ENCODE measurements around the gene LRRC15. TPM values are rescaled to one million over a fixed set of nuclear protein-coding genes. Genes with fewer than 3 reads are reported as not detected.
A peak's percentile ranks its signal among the peaks of the same experiment; 100 is the strongest.

The LRRC15 gene
- total RNA-seq, 1 experiment from 2014 or later, result not detected

DNA sequence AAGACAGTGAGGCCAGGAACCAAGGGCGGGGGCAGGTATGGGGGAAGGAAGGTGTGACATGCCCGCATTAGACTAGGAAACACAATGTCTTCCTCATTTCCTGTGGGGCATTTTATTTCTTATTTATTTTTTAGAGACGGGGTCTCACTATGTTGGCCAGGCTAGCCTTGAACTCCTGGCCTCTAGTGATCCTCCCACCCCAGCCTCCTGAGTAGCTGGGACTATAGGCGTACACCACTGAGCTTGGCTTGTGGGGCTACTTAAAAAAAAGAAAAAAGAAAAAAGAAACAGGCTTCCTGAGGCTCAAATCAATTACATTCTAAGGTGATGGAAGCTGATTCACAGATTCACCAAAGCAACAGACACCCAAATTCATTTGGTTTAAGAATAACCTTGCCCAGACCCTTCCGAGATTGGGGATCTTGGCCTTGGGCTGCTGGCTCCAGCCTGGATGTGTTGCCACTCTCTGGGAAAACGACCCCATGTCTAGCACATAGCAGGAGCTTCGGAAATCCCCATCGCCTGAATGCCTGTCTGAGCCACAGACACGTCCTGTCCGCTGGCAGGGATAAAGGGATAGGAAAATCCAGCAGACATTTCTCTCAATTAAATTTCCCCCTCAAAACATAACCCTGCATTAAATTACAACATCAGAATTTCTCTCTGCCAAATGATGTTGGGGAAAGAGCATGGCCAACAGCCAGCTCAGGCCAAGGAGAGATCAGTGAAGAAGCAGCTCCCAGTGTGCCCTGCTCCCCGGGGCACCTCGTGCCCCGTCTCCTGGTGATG, 31.4 kb downstream of the LRRC15 start:
- Mint-ChIP-seq H3K9me3 (ENCODE audit: low read depth, unreplicated experiment) (no peaks in the 10 kb centered on the region), H3K4me3 (ENCODE audit: low read depth, unreplicated experiment) (no peak overlapping the region), H3K4me1 (ENCODE audit: low read depth, unreplicated experiment) (peaks cover under 1% of the 10 kb centered on the region), H3K36me3 (ENCODE audit: insufficient read depth, unreplicated experiment) (peaks cover 8% of the 10 kb centered on the region), H3K27ac (ENCODE audit: unreplicated experiment) (no peak overlapping the region), H3K27me3 (ENCODE audit: unreplicated experiment) (peaks cover 55% of the 10 kb centered on the region)
- BruUV-seq (replicated peaks), result no TSS peak
- DNase-seq, result no peak
- intact Hi-C loops (cut with micrococcal nuclease; ENCODE audit: unreplicated experiment), result loop anchor here (10.0 kb wide), 1 partner anchor 297 kb away; the partner anchor contains the start of gene TMEM44
- TF ChIP-seq CTCF (IDR thresholded peaks at IDR 0.05; ENCODE audit: unreplicated experiment), result no peak
- CTCF ChIA-PET, result no interaction called here

- no peak for TF ChIP-seq CTCF (IDR thresholded peaks at IDR 0.05; ENCODE audit: unreplicated experiment)
- Mint-ChIP-seq H3K4me3 (ENCODE audit: low read depth, unreplicated experiment) (no peak overlapping the region), H3K36me3 (ENCODE audit: insufficient read depth, unreplicated experiment) (peaks cover 12% of the 10 kb centered on the region), H3K4me1 (ENCODE audit: low read depth, unreplicated experiment) (peaks cover 9% of the 10 kb centered on the region), H3K27me3 (ENCODE audit: unreplicated experiment) (peaks cover 45% of the 10 kb centered on the region), H3K27ac (ENCODE audit: unreplicated experiment) (no peak overlapping the region), H3K9me3 (ENCODE audit: low read depth, unreplicated experiment) (no peaks in the 10 kb centered on the region)
- no TSS peak for BruUV-seq (replicated peaks)
- intact Hi-C loops (cut with micrococcal nuclease; ENCODE audit: unreplicated experiment), result loop anchor here (10.0 kb wide), 1 partner anchor 298 kb away; the partner anchor contains the start of gene TMEM44
- CTCF ChIA-PET, result interaction anchor here (0.8 to 1.0 kb wide), 2 partner anchors 21 to 206 kb away, joined by 3 to 4 read pairs; no protein-coding TSS in a partner anchor
- no peak for DNase-seq
Measured at GRCh38 chr3:194336601-194337355, 32.8 kb downstream of the LRRC15 start.

DNA sequence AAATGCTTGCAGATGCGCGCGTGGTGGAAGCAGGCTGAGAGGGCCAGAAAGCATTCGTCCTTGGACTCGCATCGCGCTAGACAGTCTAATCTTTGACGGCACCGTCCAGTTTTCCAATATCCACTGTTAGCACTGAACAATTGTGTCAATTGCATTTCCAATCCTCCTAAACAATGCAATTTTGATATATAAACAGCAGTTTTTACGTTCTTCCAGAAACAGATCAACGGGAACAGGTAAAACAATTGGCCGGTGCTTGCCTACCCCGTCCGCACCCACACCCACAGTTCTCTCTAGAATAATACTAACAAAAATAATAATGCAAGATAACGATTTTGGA, 35.6 kb downstream of the LRRC15 start:
- Mint-ChIP-seq H3K27ac (ENCODE audit: unreplicated experiment) (peak overlapping the region; percentile 26), H3K27me3 (ENCODE audit: unreplicated experiment) (peaks cover 19% of the 10 kb centered on the region), H3K36me3 (ENCODE audit: insufficient read depth, unreplicated experiment) (peaks cover 12% of the 10 kb centered on the region), H3K4me1 (ENCODE audit: low read depth, unreplicated experiment) (peaks cover 22% of the 10 kb centered on the region), H3K4me3 (ENCODE audit: low read depth, unreplicated experiment) (peak overlapping the region; percentile 82), H3K9me3 (ENCODE audit: low read depth, unreplicated experiment) (no peaks in the 10 kb centered on the region)
- CTCF ChIA-PET, result interaction anchor here (0.6 to 1.8 kb wide), 12 partner anchors 10 to 552 kb away, joined by 3 to 10 read pairs (median 4); no protein-coding TSS in a partner anchor
- DNase-seq, result no peak
- TF ChIP-seq CTCF (IDR thresholded peaks at IDR 0.05; ENCODE audit: unreplicated experiment), result no peak
- no TSS peak for BruUV-seq (replicated peaks)
- intact Hi-C loops (cut with micrococcal nuclease; ENCODE audit: unreplicated experiment), result loop anchor here (1.0 to 10.0 kb wide), 3 partner anchors 70 to 301 kb away; partner anchors contain the start of gene TMEM44

DNA sequence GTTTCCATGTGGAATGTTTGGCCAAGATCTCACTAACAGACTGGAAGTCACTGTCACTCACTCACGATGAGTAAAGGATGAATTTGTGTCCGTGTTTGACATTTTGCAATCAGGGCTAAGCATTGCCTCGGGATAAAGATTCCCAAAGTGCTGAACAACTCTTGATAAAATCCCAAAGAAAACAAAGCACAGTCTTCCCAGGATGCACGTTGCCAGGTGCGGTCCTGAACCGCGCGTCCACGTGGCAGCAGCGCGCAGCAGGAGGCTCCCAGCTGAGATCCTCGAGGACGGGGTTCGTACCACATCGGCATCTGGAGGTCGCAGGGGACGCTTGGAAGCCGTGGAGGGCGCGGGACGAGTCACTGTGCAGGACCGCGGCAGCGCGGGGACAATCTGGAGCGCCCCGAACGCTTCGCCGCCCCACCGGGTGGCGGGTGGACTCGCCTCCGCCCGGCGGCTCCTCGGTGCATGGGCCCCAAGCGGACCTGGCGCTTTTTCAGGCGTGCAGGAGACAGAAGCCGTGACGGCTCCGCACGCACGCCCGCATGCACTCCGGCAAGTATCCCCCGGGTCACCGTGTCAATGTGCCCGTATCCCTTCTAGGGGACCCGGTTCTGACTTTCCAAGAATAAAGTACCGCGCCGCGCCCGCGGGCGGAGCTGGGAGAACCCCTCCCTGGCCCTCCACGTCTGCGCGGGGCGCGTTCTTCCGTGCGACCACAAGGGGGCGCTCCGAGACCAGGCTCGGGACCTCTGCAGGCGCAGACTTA, 36.1 kb downstream of the LRRC15 start:
- intact Hi-C loops (cut with micrococcal nuclease; ENCODE audit: unreplicated experiment), result loop anchor here (1.0 to 10.0 kb wide), 2 partner anchors 71 to 301 kb away; partner anchors contain the start of gene TMEM44
- H3K36me3 Mint-ChIP-seq (ENCODE audit: insufficient read depth, unreplicated experiment), result peaks cover 12% of the 10 kb centered on the region
- peak overlapping the region; percentile 82 for H3K4me3 Mint-ChIP-seq (ENCODE audit: low read depth, unreplicated experiment)
- peaks cover 19% of the 10 kb centered on the region for H3K27me3 Mint-ChIP-seq (ENCODE audit: unreplicated experiment)
- H3K4me1 Mint-ChIP-seq (ENCODE audit: low read depth, unreplicated experiment), result peaks cover 22% of the 10 kb centered on the region
- CTCF ChIA-PET, result interaction anchor here (0.6 to 1.8 kb wide), 12 partner anchors 10 to 551 kb away, joined by 3 to 10 read pairs (median 4); no protein-coding TSS in a partner anchor
- peak overlapping the region; percentile 26 for H3K27ac Mint-ChIP-seq (ENCODE audit: unreplicated experiment)
- peak; percentile 97 for DNase-seq
- BruUV-seq (replicated peaks), result no TSS peak
- no peaks in the 10 kb centered on the region for H3K9me3 Mint-ChIP-seq (ENCODE audit: low read depth, unreplicated experiment)
- TF ChIP-seq CTCF (IDR thresholded peaks at IDR 0.05; ENCODE audit: unreplicated experiment), result peak; percentile 100

Data from Calu3 (cell line).